Measurements from ENCODE around the gene OR52K1. TPM values are rescaled to one million over a fixed set of nuclear protein-coding genes. Genes with fewer than 3 reads are reported as not detected.

The OR52K1 gene
- total RNA-seq, 2 donors from 2014 or later: not detected

Other genes starting within 250 kb of the OR52K1 start
- gene OR52B4, start 114.3 kb upstream of the OR52K1 start, total RNA-seq: not detected
- 10 to 100 TPM; 25.2 to 26.3 TPM for gene TRIM21, start 88.9 kb upstream of the OR52K1 start, total RNA-seq
- gene OR52K2, start 33.4 kb upstream of the OR52K1 start, total RNA-seq: not detected
- not detected for gene OR52M1, start 62.5 kb downstream of the OR52K1 start, total RNA-seq
- not detected for gene OR52I2, start 99.1 kb downstream of the OR52K1 start, total RNA-seq
- not detected for gene OR52I1, start 111.4 kb downstream of the OR52K1 start, total RNA-seq
- gene TRIM68, start 125.6 kb downstream of the OR52K1 start, total RNA-seq: 10 to 100 TPM; 17.6 to 18.6 TPM
- not detected for gene OR51D1, start 154.8 kb downstream of the OR52K1 start, total RNA-seq
- gene OR51E1, start 161.3 kb downstream of the OR52K1 start, total RNA-seq: 1 to 10 TPM in 1 of 2 donors, under 1 TPM in 1; 0.64 to 1.3 TPM
- under 1 TPM; 0.18 to 0.84 TPM for gene OR51E2, start 215.2 kb downstream of the OR52K1 start, total RNA-seq
- gene MMP26, start 222.1 kb downstream of the OR52K1 start, total RNA-seq: not detected